MM.1S (cell line): Measurements from ENCODE around the gene IQSEC1.

Experiments
- EZH2 ChIP-seq: fragments of 300-600 bp; sonication (generic); optimal IDR thresholded peaks from 2 replicates; pipeline ENCODE3; 2017; ENCODE audit warnings: low read depth, mild to moderate bottlenecking, antibody characterized with exemption, low read length, mixed read lengths
- EZH2phosphoT487 ChIP-seq: fragments of 300-600 bp; sonication (generic); IDR thresholded peaks from 2 replicates; pipeline ENCODE4 v1.6.1; 2018; ENCODE audit warnings: antibody characterized with exemption, low read length
- TF ChIP-seq, protein P1 (sequence below): fragments of 300-600 bp; sonication (generic); IDR thresholded peaks from 2 replicates; pipeline ENCODE4 v1.5.1; 2016; ENCODE audit warnings: antibody characterized with exemption, low read length, mixed read lengths

DNA sequence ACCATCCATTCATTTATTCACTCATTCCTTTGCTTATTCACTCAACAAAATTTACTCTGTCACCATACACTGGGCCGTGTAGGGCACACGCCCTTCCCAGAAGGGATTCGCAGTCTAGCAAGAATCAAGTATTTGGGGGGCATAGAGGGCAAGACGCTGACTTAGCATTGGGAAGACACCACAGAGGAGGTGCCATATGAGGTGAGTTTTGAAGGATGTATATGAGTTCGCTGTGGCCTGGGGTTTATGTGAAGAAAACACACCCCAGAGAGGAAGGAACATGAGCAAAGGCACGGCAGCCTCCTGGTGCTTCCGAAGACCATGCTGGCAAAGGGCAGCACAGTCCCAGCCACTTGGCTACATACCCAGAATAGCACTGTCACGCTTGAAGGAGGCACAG is 23.1 kb upstream of the IQSEC1 start:
- TF ChIP-seq, protein P1, sequence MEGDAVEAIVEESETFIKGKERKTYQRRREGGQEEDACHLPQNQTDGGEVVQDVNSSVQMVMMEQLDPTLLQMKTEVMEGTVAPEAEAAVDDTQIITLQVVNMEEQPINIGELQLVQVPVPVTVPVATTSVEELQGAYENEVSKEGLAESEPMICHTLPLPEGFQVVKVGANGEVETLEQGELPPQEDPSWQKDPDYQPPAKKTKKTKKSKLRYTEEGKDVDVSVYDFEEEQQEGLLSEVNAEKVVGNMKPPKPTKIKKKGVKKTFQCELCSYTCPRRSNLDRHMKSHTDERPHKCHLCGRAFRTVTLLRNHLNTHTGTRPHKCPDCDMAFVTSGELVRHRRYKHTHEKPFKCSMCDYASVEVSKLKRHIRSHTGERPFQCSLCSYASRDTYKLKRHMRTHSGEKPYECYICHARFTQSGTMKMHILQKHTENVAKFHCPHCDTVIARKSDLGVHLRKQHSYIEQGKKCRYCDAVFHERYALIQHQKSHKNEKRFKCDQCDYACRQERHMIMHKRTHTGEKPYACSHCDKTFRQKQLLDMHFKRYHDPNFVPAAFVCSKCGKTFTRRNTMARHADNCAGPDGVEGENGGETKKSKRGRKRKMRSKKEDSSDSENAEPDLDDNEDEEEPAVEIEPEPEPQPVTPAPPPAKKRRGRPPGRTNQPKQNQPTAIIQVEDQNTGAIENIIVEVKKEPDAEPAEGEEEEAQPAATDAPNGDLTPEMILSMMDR = no peak
- no peak for TF ChIP-seq EZH2
- TF ChIP-seq EZH2phosphoT487 = no peak
